ENCODE data around the gene DENND6A.
"Not testable (repeated sequence)": the region's sequence is repeated elsewhere in the genome, so short reads cannot be mapped to it uniquely, and the experiment has no call there.

Gene DENND6A

DNA sequence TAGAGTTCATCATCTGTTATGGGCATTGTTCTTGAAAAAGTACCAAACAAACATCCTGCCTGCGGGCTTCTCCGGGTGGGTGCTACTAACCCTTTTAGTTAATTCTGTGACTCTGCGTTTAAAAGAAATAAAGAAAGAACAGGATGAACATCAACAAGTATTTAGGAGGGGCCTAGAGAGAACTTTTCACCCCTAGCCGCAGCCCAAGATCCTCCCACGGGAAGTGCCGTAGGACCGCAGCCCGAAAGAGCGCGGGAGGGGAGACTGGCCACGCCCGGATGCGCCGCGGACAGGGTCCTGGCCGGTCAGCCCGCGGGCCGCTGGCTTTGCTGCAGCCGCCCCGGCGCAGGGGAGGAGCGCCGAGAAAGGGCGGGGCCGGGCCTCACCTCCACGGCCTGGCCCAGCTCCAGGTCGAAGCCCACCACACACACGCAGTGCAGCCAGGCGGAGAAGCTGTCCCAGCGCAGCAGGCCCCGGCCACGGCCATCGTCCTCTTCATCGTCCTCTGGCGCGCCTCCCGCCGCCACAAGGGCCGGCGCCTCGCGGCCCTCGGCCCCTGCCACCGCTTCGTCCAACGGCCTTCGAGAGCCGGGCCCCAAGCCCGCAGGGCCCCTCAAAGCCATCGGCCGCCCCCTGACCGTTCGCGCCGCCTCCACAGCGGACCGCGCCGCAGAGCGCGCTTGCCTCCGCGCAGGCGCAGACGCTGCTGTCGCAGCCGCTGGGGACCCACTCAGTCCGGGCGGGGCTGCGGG, at the start of gene DENND6A:
Gene DENND6A, minus strand, starts transcription at position 682 of the 752 bp plus-strand sequence. Its CDS starts 59 bp downstream, at position 623.
- DNase-seq (ENCODE audit: low read depth), result peak; percentile 85

GRCh38 chr3:57740027-57740426, 47.1 kb upstream of the DENND6A start:
- no peak for DNase-seq (ENCODE audit: low read depth)

DNA sequence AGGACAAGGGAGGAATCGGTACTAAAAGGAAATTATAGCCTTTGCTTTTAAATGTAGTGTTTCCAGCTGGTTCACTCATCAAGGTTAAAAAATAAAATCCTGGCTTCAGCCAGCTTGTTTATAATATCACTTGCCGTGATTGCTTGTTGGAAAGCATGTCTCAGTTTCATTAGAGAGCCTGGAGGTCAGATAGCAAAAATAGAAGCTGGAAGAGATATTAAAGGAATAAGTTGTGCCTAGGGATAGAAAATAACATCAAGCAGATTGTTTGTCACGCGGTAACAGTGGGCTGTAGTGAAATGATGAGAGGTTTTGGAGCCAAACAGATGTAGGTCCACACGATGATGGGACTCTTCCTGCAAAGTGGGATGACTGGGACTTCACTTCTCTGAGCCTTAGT, 45.5 kb upstream of the DENND6A start:
- DNase-seq (ENCODE audit: low read depth), result no peak

- DNase-seq (ENCODE audit: low read depth), result no peak
Observed at GRCh38 chr3:57737840-57738239, 45.0 kb upstream of the DENND6A start.

DNA sequence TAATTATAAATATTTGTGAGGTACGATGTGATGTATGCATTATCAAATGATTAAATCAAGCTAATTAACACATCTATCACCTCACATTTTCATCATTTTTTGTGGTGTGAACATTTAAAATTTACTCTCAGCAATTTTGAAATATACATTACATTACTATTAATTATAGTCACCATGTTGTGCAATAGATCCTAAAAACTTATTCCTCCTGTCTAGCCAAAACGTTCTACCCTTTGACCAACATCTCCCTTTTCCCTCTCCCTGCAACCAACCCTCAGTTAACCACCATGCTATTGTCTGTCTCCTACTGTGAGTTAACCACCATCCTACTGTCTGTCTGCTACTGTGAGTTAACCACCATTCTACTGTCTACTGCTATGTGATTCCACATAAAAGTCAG, 42.5 kb upstream of the DENND6A start:
- no peak for DNase-seq (ENCODE audit: low read depth)

DNA sequence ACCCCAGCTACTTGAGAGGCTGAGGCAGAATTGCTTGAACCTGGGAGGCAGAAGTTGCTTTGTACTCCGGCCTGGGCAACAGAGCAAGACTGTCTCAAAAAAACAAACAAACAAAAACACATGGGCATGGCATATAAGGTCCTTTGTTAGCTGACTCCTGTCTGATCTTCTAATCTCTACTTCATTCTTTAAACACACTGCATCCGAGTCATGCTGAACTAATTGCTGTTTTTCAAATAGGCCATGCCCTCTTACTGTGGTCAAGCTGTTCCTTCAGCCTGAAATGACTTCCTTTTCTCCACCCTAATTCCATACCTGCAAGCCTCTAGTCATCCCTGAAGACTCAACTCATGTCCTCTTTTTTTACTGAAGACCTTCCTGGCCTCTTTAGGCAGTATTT, 40.9 kb upstream of the DENND6A start:
- DNase-seq (ENCODE audit: low read depth), result no peak

DNA sequence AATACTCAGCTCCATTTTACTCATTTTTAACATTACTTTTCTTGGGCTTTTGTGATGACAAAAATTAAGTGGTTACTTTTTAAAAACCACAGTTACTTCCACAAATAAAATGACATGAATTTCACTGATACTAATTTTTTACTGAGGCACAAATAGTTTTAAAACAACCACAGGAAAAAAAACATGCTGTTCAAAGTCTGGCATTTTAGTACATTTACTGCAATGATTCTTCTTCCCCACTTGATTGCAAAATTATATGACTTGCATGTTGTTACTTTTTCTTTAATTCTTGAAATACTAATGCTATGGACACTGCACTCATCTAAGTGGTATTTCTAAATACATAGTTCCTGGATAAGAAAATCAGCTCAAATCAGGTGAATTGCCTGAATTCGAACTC, 38.4 kb upstream of the DENND6A start:
- no peak for DNase-seq (ENCODE audit: low read depth)

DNA sequence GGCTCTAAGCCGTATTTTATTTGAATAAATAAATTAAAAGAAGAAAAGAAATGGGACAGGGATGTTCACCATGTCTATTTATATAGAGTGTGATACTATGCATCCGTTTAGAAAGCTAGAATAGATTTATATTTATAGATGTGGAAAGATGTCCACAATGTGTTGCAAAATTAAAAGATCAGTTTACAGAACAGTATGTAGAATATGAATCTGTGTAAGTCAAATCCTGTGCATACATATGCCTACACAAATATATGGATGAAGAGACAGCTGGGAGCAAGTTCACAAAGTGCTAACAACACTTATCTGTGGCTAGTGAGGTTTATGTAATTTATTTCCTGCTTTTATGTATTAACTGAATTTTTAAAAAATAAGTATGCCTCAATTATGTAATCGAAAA, 37.8 kb upstream of the DENND6A start:
- no peak for DNase-seq (ENCODE audit: low read depth)

GRCh38 chr3:57729334-57730045, 36.6 kb upstream of the DENND6A start:
- no peak for DNase-seq (ENCODE audit: low read depth)

DNA sequence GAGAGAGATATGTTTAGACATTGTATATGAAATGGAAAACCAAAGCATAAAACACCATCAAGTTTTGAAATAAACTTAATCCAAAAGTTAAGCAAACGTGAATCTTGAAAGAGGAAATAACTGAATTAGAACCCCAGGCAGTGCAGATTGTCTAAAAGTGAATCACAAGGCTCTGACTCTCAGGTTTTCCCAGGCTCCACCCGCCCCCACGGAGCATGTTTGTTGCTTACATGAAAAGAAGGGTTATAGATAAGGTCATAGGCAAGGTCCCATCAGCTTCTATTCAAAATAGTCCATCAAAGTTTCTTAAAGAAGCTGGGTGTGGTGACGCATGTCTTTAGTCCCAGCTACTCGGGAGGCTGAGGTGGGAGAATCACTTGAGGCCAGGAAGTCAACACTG, 34.2 kb upstream of the DENND6A start:
- no peak for DNase-seq (ENCODE audit: low read depth)

DNA sequence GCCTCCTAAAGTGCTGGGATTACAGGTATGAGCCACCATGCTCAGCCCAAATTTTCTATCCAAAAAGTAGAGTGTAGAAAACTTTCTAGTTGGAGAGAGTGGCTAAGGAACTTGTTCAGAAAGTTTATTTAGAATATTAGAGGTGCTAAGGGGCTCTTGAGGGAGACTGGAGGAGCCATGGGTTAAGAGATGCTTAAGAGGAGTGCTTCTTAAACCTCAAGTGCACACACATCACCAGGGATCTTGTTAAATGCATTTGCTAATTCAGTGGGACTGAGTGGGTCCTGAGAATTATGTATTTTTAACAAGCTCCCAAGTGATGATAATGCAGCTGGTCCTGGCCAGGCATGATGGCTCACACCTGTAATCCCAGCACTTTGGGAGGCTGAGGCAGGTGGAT, 33.5 kb upstream of the DENND6A start:
- DNase-seq (ENCODE audit: low read depth), result no peak

- DNase-seq (ENCODE audit: low read depth), result no peak
Observed at GRCh38 chr3:57718118-57718517, 25.2 kb upstream of the DENND6A start.

- no peak for DNase-seq (ENCODE audit: low read depth)
Observed at GRCh38 chr3:57717205-57717868, 24.5 kb upstream of the DENND6A start.

DNA sequence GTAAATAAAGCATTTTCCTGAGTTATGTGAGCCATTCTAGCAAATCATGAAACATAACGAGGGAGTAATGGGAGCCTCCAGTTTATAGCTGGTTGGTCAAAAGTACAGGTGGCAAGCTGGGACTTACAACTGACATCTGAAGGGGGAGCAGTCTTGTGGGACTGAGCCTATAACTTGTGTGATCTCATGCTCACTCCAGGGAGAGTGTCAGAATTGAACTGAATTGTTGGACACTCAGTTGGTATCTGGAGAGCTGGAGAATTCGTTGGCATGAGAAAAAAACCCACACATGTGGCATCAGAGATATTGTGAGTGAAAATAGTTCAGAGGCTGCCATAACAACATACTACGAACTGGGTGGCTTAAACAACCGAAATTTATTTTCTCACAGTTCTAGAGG, 22.8 kb upstream of the DENND6A start:
- DNase-seq (ENCODE audit: low read depth), result no peak

DNA sequence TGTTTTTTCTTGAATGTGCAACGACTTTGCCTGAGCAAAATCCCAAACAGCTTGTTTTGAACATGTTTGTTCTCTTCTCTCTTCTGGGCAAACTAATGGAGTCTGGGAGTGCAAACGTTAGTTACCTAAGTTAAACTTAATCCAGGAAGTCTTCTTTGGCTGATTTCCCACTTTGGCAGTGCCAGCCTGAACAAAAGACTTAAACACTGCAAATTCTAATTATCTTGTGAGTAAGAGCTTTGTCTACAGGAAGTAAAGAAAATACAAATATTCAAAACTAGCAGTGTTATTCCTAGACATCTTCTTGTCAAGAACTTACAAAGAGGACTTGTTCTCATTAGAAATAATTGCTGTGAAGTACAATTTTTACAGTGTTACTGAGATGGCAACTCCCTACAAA, 16.7 kb upstream of the DENND6A start:
- DNase-seq (ENCODE audit: low read depth), result no peak

DNA sequence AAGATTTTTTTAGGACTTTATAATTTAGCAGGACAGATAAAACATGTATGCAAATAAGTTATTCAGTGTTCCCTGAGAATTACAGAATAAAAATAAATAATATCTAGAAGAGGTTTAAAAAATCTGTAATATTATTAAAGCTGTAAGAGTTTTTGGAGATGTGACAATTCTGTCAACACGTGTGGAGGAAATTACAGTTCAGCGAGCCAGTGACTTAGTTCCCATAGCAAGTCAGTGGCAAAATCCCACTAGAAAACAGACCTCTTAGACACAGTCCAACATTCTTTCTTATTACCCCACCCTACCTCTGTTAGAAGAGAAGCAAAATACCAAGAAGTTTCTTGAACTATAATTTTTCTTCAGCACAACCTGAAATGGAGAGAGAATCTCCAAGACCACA, 16.2 kb upstream of the DENND6A start:
- no peak for DNase-seq (ENCODE audit: low read depth)

- DNase-seq (ENCODE audit: low read depth), result peak; percentile 85
Observed at GRCh38 chr3:57706462-57706861, 13.6 kb upstream of the DENND6A start.

DNA sequence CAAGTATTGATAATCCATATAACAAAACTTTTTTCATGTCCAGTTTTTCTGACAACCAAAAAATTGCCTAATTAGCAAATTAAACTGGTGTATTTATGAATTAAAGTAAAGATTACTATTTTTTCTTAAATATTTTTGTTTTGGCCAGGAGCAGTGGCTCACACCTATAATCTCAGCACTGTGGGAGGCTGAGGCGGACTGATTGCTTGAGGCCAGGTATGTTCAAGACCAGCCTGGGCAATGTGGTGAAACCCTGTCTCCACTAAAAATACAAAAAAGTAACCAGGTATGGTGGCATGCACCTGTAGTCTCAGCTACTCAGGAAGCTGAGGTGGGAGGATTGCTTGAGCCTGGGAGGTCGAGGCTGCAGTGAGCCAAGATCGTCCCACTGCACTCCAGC, 12.5 kb upstream of the DENND6A start:
- not testable (repeated sequence) for DNase-seq (ENCODE audit: low read depth)

DNA sequence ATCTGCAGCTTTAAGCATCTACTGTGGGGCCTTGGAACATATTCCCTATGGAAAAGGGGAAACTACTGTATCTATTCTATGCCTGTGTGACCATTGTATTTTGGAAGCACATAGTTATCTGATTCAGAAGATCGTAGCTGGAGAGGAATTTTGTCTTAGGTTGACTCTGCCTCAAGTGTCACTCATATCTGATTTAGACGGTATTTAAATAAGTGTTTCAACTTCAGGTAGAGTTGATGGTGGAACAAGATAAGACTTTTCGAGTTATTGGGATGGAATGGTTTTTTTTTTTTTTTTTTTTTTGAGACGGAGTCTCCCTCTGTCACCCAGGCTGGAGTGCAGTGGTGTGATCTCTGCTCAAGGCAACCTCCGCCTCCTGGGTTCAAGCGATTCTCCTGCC, 8.9 kb upstream of the DENND6A start:
- DNase-seq (ENCODE audit: low read depth), result no peak

DNA sequence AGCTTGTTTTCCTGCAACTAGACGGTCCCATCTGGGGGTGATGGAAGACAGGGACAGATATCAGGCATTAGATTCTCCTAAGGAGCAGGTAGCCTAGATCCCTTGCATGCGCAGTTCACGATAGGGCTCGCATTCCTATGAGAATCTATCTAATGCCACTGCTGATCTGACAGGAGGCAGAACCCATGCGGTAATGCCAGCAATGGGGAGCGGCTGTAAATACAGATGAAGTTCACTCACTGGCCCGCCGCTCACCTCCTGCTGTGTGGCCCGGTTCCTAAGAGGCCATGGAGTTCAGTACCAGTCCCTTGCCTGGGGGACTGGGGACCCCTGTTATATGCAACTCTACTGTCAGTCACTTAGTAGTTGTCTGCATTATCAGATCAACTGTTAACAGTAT, 7.9 kb upstream of the DENND6A start:
- no peak for DNase-seq (ENCODE audit: low read depth)

DNA sequence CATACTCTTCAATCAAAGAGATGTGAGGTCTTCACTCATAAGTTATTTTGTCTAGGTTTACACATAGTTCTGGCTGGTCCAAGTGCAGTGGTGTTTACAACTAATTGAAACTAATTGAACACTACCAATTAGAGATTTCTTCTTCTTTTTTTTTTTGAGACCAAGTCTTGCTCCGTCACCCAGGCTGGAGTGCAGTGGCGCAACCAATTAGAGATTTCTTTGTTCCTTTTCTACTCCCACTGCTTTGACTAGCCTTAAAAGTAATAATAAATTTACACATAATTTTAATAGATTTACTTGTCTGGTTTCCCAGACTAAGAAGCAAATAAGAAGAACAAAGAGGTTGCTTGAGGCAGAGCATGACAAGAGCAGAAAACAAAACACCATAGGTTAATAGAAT, 6.7 kb upstream of the DENND6A start:
- DNase-seq (ENCODE audit: low read depth), result no peak

- no peak for DNase-seq (ENCODE audit: low read depth)
Observed at GRCh38 chr3:57696801-57697321, 4.0 kb upstream of the DENND6A start.

GRCh38 chr3:57694146-57694545, 1.3 kb upstream of the DENND6A start:
- DNase-seq (ENCODE audit: low read depth), result no peak

All from HS-5 (cell line).